ENCODE data around the gene TBC1D21.

Gene TBC1D21

GRCh38 chr15:73873456-73873855 lies at the start of gene TBC1D21:
Gene TBC1D21 (plus strand): TSS chr15:73873564. CDS start chr15:73873710, 146 bp downstream.
- no peak for DNase-seq (ENCODE audit: low spot score)

DNA sequence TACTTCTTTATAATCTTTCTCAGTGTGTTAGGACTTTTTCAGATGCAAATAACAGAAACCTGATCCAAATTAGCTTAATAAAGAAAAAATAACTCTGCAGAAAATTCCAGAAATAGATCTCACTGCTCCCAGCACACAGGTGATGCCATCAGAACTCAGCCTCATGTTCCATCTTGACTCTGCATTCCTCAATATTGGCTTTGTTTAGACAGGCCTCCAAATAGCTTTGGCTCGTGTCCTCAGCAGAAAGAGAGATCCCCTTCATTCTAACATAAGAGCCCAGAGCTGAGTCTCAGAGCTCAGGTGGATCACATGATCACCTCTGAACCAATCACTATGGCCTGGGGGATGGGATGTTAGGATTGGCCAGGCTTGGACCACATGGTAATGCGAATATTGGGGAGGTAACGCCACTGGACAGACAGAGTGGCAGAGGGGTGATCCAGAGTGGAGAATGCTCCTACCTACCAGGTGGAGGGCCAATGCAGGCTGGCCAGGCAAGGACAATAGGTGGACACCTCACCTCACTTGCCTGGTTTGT lies 46.6 kb upstream of the TBC1D21 start:
- no peak for DNase-seq (ENCODE audit: low spot score)

DNA sequence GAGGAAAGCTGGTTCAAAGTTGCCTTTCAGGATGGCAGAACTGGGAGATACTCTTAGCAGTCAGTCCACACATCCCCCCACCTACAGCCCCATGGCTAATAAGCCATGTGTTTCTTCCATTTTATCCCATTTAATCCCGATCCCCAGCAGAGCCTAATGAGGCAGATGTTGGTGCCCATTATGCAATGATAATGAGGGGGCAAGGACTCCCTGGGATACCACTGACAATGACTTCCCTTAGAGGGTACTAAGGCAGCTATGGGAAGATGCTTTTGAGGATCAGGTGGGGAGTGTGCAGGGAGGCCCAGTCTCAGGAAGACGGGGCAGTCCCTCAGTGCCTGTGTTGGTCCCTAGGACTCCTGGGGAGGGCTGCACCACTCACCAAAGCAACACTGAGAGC lies 43.8 kb upstream of the TBC1D21 start:
- DNase-seq (ENCODE audit: low spot score): no peak

DNA sequence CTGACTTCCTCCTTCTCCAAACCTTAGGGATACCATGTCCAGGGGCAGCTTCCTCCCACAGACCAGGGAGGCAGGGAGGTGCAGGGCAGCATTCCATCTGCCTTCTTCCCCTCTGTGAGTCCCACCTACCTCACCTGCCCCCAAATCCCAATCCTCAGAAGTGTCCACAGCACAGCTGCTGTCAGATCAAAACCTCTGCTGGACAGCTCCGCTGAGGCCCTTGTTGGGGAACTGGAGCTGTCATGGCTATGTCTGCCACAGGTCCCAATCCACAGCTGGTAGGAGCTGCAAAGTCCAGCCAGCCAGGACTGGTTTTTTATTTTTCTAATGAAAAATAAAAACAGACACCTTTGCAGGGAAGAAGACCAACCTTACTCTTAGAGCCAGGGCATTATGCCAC lies 40.7 kb upstream of the TBC1D21 start:
- no peak for DNase-seq (ENCODE audit: low spot score)

GRCh38 chr15:73836845-73837244 lies 36.5 kb upstream of the TBC1D21 start:
- DNase-seq (ENCODE audit: low spot score): no peak

GRCh38 chr15:73838831-73839426 lies 34.4 kb upstream of the TBC1D21 start:
- no peak for DNase-seq (ENCODE audit: low spot score)

- no peak for DNase-seq (ENCODE audit: low spot score)
Measured at GRCh38 chr15:73839699-73840377, 33.5 kb upstream of the TBC1D21 start.

GRCh38 chr15:73840771-73841170 lies 32.6 kb upstream of the TBC1D21 start:
- DNase-seq (ENCODE audit: low spot score): no peak

- DNase-seq (ENCODE audit: low spot score): no peak
Measured at GRCh38 chr15:73841756-73842725, 31.3 kb upstream of the TBC1D21 start.

DNA sequence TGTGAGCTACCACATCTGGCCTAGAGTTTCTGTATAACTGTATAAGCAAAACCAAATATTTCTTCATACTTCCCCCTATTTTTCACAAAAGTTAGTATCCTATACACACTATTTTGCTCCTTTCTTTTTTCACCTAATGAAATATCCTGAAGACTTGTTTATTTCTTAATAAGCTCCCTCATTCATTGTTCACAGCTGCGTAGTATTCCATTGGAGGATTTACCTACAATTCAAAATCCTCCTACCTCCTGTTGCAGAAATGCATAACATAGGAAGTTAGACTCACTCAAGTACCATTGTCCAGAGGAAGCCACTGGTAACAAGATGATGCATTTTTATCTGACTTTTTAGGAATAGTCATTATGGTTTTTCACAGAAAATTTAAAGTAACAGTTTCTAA lies 29.6 kb upstream of the TBC1D21 start:
- no peak for DNase-seq (ENCODE audit: low spot score)

- DNase-seq (ENCODE audit: low spot score): no peak
Measured at GRCh38 chr15:73844356-73844755, 29.0 kb upstream of the TBC1D21 start.

- no peak for DNase-seq (ENCODE audit: low spot score)
Measured at GRCh38 chr15:73845507-73845906, 27.9 kb upstream of the TBC1D21 start.

DNA sequence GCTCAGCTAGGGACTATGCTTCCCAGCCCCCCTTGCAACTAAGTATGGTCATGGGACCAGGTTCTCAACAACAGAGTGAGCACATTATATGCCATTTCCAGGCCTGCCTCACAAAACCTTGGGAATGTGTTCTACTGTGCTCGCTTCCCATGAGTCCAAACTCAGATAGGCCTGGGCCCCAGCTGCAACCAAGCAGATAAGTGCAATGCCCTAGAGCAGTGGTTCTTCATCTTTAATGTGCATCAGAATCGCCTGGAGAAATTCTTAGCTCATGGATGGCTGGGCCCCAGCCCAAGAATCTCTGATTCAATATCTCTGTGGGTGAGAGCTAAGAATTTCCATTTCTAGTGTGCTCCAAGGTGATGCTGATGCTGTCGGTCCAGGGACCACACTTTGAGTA lies 27.5 kb upstream of the TBC1D21 start:
- no peak for DNase-seq (ENCODE audit: low spot score)

- no peak for DNase-seq (ENCODE audit: low spot score)
Measured at GRCh38 chr15:73849641-73850040, 23.7 kb upstream of the TBC1D21 start.

DNA sequence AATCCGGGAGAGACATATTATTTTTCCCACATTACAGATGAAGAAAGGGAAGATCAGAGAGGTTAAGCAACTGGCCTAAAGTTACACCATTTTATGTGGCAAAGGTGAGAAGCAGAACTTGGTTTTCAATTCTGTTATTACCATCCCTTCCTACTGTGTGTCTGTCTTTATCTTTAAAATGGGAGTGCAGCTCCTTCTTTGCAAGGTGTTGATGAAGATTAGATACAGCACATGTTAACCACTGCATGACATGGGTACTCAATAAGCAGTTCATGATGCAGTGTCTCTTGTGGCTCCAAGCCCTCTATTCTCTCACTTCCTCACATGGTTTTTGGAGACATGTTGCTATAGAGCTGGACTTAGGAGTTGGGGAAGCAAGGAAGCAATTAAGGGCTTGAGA lies 23.1 kb upstream of the TBC1D21 start:
- DNase-seq (ENCODE audit: low spot score): no peak

DNA sequence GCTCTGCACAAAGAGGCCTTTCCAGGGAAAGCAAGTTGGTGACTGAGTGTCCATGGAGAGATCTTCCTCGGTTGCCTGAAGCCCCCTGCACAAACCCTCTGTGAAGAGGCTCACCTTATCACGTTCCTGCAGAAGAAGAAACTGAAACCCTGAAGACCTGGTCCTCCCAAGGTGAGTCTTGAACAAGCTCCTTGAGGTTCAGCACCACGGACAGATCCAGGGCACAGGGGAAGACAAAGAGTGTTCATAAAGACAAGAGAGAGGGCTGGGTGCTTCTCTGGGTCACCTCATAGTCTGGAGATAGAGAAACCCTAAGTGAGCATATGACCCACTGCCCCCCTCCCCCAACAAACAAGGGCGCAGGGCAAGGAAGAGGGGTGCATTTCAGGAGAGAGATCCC lies 21.7 kb upstream of the TBC1D21 start:
- DNase-seq (ENCODE audit: low spot score): peak; percentile 43

DNA sequence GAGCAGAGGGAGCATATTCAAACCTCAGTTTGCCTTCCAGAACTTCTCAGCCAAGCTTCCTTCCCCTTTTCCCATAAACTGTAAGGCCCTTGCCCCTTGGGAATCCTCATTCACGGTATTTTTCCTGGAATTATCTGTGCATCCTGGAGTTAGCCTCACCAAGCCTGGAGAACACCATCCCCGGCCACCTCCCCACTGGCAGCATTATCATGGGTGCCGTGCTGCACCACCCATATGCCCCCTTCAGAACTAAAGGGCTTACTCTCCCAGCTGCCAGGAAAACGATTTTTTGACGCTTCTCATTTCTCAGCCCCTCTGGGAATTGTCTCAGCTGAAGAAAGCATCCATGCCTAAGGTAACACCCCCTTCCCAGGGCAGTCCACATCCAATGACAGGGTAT lies 20.9 kb upstream of the TBC1D21 start:
- DNase-seq (ENCODE audit: low spot score): no peak

GRCh38 chr15:73854265-73854664 lies 19.1 kb upstream of the TBC1D21 start:
- DNase-seq (ENCODE audit: low spot score): no peak

DNA sequence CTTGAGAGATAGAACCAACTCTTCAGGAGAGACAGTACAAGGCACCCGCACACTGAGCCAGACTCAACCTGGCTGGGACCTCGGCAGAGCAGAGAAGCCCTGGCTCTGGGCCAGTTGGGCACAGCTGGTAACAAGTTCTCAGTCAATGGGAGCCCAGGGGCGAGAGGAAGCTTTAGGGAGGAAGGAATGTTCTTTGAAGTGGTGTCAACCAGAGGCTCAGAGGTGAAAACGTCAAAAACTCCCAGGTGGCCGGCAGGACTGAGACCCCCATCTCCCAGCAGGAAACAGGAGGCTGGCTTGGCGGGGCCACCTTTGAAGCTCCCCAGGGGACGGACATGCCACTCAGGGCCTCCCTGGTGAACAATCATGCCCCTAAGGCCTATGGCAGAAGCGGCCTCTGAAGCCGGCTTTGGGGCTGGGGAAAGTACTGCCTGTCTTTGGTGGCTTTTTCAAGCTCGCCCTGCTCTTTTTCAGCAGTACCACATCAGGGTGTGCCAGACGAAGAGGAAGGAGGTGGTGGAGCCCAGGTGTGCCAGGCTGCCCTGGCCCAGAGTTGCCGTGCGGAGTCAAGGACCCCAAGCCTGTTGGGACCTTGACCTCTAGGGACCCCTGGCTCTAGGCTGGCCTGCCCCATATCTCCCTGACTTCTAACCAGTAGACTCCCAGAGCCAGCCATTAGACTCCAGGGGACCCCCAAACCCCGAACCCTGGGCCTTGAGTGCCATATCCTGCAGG lies 16.7 kb upstream of the TBC1D21 start:
- no peak for DNase-seq (ENCODE audit: low spot score)

DNA sequence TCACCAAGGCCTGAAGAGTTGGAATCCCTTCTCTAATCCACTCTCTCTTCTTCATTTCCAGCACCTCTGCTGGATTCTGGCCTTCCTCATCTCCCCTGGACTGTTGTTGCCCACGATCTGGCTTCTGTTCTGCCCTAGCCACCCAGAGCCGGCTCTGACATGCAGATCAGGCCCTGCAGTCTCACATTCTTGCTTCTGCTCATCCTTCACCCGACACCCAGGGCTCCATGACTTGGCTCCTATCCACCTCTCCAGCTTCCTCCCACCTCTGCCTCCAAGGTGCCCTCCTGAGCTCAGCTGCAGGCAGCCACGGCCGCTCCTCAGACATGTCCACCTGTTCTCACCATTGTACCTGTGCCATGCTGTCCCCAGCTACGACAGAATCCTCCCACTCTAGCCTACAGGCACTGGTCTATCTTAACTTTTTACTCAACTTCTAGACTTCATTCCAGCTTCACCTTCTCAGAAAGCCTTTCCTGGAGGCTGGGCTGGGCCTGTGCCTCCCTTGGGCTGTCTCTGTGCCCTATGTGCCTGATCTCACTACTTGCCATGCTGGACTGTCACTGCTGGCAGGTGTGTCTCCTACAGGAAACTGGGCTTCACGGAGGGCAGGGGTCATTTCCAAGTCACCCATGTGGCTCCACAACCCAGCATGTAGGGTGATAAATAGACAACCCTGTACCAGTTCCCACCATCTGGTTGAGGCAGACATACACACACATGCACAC lies 16.0 kb upstream of the TBC1D21 start:
- no peak for DNase-seq (ENCODE audit: low spot score)

GRCh38 chr15:73858062-73858461 lies 15.3 kb upstream of the TBC1D21 start:
- DNase-seq (ENCODE audit: low spot score): no peak

All from HuH-7.5 (cell line).